GM12872 (cell line): ENCODE measurements around the gene ANAPC16.
A peak's percentile ranks its signal among the peaks of the same experiment; 100 is the strongest.

ENCODE experiments used
- TF ChIP-seq, protein P1 (sequence below): IDR thresholded peaks from 3 replicates; pipeline ENCODE4 v1.5.1; 2011; ENCODE audit warnings: low read depth, mild to moderate bottlenecking, low read length, moderate library complexity; ENCODE audit not compliant: insufficient read depth

The ANAPC16 gene

DNA sequence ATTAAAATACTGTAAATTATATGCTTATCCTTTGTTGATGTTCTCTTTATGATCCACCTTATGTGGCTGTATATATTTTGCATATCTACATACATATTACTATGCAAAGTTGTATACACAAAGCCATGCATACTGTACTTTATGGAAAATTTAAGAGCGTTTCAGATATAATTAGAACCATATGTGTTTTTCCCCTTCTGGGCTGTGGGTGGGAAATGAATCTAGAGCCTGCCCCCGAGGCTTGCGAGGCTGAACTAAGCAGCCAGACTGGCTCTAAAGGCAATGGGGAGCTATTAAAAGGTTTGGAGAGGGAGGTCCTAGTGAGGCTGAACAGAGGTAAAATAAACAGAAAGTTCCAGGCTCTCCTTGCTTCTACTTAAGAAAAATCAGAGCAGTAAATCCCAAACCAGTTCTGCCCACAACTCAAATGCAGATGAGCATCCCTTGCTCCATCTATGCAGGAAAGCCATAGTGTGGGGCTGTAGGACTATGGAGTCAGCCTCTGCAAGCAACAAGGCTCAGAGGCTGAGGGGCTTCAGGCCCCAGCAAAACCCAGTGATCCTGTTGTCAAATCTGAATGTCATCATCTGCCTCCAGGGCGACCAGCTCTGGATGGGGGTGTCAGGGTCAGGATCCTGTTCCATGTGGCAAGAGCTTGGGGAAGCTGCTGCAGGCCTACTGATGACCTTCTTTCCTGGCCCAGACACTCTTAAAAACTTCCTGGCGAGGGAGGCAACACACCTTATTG, 43.9 kb downstream of the ANAPC16 start:
- TF ChIP-seq, protein P1, sequence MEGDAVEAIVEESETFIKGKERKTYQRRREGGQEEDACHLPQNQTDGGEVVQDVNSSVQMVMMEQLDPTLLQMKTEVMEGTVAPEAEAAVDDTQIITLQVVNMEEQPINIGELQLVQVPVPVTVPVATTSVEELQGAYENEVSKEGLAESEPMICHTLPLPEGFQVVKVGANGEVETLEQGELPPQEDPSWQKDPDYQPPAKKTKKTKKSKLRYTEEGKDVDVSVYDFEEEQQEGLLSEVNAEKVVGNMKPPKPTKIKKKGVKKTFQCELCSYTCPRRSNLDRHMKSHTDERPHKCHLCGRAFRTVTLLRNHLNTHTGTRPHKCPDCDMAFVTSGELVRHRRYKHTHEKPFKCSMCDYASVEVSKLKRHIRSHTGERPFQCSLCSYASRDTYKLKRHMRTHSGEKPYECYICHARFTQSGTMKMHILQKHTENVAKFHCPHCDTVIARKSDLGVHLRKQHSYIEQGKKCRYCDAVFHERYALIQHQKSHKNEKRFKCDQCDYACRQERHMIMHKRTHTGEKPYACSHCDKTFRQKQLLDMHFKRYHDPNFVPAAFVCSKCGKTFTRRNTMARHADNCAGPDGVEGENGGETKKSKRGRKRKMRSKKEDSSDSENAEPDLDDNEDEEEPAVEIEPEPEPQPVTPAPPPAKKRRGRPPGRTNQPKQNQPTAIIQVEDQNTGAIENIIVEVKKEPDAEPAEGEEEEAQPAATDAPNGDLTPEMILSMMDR: no peak

- TF ChIP-seq, protein P1: no peak
These were observed 44.6 kb downstream of the ANAPC16 start for GRCh38 chr10:72260239-72260975.

DNA sequence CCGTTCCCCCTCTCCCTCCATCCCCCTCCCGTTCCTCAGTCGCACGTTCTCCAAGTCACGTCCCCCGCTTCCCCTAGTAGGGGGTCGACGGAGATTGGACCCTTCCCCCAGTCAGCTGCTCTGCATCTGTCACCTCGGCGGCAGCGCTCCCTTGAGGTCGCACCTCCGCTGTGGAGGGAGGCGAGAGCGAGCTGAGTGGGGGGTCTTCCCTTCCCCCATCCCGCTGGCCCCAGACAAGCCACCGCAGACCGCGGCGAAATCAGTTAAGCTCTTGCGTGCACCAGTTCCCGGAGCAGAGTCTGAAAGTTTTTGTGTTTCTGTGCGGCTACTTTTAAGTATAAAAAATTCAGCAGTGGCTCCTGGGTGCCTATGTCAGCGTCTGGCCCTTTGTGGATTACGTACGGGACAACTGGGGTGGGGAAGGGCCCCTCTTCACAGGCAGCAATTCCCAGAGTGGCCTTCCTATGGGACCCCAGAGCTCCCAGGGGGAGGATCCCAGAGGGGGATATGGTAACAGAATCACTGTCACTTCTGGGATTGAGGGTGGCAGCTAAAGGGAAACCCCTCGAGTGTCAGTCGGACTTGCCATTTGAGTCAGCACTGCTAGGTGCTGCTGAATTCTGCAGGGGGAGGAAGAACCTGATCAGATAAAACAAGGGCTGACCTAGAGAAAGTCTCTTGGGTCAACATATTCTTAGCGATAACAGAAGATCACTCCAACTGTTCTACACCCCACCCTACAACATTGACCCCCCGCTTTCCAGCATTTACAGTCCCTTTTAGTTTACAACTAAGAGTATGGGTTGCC, 45.4 kb downstream of the ANAPC16 start:
- TF ChIP-seq, protein P1: peak; percentile 24; the same call in 1 of the 3 replicates

GRCh38 chr10:72261784-72262404, 46.1 kb downstream of the ANAPC16 start:
- TF ChIP-seq, protein P1: no peak

- TF ChIP-seq, protein P1: no peak
These were observed 47.9 kb downstream of the ANAPC16 start for GRCh38 chr10:72263613-72264241.

DNA sequence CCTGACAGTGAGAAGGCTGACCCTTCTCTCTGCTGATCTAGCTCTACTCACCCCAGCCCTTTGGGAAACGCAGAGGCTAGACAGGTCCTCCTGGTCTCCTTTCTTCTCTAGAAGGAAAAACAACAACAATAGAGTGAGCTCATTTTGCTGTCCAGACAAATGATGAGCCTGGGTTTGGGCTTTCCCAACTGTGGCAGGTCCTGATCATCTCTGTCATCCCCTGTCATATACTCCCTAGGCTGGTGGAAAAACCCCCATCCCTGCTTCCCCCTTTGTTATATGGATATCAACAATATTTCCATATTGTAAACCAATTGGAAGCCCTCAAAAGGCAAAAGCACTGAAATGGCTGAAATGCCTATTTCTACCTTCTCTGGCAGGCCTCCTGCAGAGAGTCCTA, 48.7 kb downstream of the ANAPC16 start:
- TF ChIP-seq, protein P1: no peak
